GM12872 (cell line): ENCODE measurements around the gene SH3BP4.

Experiments
- TF ChIP-seq, protein P1 (sequence below): IDR thresholded peaks from 3 replicates; pipeline ENCODE4 v1.5.1; 2011; ENCODE audit warnings: low read depth, mild to moderate bottlenecking, low read length, moderate library complexity; ENCODE audit not compliant: insufficient read depth

Gene SH3BP4

DNA sequence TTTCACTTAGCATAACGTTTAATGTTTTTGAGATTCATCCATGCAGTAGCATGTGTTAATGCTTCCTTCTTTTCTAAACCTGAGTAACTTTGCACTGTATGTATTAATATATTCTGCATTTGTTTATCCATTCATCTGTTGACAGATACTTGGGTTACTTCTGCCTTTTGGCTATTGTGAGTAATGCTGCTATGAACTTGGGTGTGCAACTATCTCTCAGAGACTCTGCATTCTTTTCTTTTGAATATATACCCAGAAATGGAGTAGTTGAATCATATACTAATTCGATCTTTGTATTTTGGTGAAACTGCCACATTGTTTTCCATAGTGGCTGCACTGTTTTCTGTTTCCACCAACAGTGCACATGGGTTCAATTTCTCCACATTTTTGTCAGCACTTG lies 128.3 kb downstream of the SH3BP4 start:
- TF ChIP-seq, protein P1, sequence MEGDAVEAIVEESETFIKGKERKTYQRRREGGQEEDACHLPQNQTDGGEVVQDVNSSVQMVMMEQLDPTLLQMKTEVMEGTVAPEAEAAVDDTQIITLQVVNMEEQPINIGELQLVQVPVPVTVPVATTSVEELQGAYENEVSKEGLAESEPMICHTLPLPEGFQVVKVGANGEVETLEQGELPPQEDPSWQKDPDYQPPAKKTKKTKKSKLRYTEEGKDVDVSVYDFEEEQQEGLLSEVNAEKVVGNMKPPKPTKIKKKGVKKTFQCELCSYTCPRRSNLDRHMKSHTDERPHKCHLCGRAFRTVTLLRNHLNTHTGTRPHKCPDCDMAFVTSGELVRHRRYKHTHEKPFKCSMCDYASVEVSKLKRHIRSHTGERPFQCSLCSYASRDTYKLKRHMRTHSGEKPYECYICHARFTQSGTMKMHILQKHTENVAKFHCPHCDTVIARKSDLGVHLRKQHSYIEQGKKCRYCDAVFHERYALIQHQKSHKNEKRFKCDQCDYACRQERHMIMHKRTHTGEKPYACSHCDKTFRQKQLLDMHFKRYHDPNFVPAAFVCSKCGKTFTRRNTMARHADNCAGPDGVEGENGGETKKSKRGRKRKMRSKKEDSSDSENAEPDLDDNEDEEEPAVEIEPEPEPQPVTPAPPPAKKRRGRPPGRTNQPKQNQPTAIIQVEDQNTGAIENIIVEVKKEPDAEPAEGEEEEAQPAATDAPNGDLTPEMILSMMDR: no peak

DNA sequence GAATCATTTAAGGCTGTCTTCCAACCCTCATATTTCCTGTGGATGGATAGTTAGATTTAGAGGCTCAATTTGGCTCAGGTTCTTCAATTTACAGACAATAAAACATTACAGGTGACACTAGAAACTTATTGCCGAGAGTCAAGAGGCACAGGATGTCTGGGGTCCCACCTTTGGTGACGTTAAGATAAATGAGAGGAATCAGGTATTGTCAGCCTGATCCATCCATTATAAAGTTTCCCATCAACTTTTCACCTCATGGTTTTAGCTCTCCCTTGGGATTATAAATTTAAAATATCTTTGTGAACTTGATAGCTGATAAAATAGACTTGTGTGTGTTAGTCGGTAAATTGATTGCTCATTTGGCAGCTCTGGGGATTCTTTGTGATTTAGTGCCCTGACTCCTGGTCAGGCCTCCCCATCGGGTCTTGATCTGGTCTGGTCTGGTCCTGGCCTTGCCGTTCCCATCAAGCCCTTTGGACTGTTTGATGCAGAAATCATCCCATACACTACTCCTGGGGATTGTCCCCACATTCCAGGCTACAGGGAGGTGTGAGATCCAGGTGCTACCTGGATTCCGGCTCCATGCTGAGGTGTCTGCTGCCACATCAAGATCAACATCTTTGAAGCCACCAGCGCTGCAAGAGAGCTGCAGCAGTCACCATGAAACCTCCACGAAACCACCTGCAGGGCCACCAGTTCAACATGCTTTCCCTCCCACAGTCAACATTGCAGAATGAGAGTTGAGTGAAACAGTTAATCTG lies 130.9 kb downstream of the SH3BP4 start:
- TF ChIP-seq, protein P1: no peak

DNA sequence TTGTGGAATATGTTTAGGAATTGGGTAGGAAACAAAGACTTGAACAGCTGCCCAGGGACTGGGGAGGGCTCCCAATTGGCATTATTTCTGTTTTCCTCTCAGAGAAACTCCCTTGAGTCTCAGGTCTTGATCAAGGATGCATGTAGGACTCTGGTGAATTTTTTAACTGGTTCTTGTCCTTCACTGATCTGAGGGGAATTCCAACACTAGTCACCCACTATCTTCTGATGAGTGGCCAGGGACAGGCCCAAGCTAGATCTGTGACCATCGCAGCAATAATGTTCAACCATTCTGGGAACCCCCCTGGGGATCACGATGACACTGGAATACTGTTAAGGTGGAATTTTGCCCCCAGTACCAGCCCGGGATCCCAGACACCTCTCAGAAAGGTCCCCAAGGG lies 132.0 kb downstream of the SH3BP4 start:
- TF ChIP-seq, protein P1: no peak

DNA sequence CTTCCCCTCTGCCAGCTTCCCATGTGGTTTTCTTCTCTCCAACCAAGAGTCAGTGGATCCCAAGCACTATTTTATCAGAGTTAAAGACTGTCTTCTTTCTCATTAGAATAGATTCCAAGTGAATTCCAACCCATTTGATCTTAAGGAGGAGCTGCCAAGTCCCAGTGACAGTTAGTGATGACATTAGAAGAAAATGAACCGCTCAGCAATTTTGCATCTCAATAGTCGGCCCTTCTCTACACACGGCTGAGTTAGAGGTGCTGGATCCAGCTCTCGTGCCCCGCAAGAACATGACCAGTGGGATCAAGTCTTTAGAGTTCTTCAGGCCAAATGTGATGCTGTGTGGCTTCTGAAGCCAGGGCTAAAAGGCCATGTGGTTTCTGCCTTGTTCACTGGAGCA lies 132.6 kb downstream of the SH3BP4 start:
- TF ChIP-seq, protein P1: no peak

DNA sequence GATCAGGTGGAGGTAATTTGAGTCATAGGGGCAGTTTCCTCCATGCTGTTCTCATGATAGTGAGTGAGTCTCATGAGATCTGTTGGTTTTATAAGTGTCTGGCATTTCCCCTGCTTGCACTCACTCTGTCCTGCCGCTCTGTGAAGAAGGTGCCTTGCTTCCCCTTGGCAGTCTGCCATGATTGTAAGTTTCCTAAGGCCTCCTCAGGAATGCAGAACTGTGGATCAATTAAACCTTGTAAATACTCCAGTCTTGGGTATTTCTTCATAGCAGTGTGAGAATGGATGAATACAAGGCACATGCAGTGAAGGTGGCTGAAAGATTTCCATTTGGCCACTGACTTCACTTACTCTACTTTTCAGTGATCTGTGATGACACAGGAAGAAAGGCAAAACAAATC lies 133.7 kb downstream of the SH3BP4 start:
- TF ChIP-seq, protein P1: no peak

DNA sequence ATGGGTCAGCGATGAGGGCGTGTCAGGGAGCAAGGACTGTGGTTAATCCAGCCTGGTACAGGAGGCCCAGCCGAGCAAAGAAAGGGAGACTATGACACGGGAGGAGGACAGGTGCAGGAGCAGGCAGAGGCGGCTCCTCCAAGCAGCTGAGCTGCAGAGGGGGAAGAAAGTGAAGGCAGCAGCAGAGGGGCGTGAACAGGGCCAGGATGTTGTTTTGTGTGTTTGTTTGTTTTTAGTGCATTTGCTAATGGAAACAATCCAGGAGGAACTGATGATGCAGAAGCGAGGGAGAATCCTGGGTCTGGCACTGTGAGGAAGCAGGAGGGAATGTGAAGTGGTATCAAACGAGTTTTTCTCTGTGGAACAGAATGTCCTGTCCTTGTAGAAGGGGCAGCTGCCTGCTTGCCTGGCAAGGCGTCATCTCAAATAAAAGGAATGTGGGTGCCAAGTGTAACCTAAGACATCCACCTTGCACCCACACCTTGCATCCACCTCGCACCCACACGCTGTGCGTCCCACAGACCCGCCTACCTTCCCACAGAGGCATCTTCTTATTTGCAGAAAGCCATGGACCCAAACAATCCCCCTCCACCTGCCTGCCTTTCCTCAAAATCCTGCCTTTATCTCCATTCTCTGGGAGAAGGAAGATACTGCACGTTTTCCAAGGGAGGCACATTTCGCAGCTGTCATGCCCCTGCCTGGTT lies 134.8 kb downstream of the SH3BP4 start:
- TF ChIP-seq, protein P1: no peak

DNA sequence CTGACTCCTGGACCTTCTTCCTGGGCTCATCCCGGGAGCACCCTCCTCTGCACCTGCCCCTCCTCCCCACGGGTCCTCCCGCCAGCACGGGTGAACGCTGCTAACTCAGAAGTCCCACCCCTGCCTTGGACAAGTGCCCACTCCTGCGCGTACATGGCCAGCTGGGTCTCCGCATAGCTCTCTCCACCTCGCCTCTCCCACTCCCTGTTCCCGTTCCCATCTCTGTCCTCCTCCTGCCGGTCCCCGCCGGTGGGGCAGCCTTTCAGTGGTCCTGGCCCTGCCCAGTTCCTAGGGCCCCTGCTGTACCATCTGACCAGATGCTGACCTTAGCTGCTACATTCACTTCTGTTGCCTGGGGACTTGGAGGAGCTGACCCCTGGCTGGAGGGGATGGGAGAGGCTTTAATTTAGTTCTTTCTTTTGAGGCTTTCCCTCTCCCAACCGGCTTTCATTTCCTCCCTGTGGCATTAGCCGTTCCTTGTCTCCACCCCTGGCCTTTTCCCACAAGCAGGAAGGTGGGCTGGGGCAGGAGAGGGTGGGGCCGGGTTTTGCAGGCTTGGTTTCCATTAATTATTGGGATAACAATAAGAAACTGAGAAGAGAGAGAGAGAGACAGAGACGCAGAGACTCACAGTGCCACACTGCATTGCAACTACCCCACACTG lies 136.1 kb downstream of the SH3BP4 start:
- TF ChIP-seq, protein P1: no peak
